Endothelial cell (in vitro differentiated cells): ENCODE data around the gene BORCS8. TPM values are rescaled to one million over a fixed set of nuclear protein-coding genes. Genes with fewer than 3 reads are reported as not detected.

Experiments used
- DNase-seq: peaks from one replicate; pipeline ENCODE4 v3.0.0; 2021; ENCODE audit warnings: low spot score
- H3K27ac Mint-ChIP-seq: one replicate; pipeline ENCODE4 v1.8.0; 2021; ENCODE audit warnings: mixed read lengths, inconsistent platforms; ENCODE audit not compliant: unreplicated experiment
- H3K27me3 Mint-ChIP-seq: one replicate; pipeline ENCODE4 v1.8.0; 2021; ENCODE audit warnings: mild to moderate bottlenecking, moderate library complexity, mixed read lengths, inconsistent platforms; ENCODE audit not compliant: unreplicated experiment
- H3K36me3 Mint-ChIP-seq: one replicate; pipeline ENCODE4 v1.8.0; 2021; ENCODE audit warnings: mild to moderate bottlenecking, low read depth, mixed read lengths, inconsistent platforms; ENCODE audit not compliant: unreplicated experiment
- H3K4me1 Mint-ChIP-seq: one replicate; pipeline ENCODE4 v1.8.0; 2021; ENCODE audit warnings: mild to moderate bottlenecking, mixed read lengths, inconsistent platforms; ENCODE audit not compliant: unreplicated experiment
- H3K4me3 Mint-ChIP-seq: one replicate; pipeline ENCODE4 v1.8.0; 2021; ENCODE audit warnings: mild to moderate bottlenecking, mixed read lengths, inconsistent platforms; ENCODE audit not compliant: unreplicated experiment
- H3K9me3 Mint-ChIP-seq: one replicate; pipeline ENCODE4 v1.8.0; 2021; ENCODE audit warnings: mixed read lengths, inconsistent platforms; ENCODE audit not compliant: unreplicated experiment
- CTCF ChIP-seq: fragments of 200-600 bp; sonication (generic); IDR thresholded peaks from one replicate; pipeline ENCODE4 v1.5.0; 2021; ENCODE audit warnings: antibody characterized with exemption; ENCODE audit not compliant: unreplicated experiment
- total RNA-seq: library from RNA; stranded (reverse); fragmentation: NEBNext Ultra II Directional; extraction: Animal tissue kit (Norgen Biotek cat#: 25700); gene quantifications from one replicate; pipeline ENCODE4 v1.2.1, GENCODE V29; 2021; ENCODE audit not compliant: unreplicated experiment

The BORCS8 gene
- total RNA-seq, 1 donor from 2014 or later, result 31.3 TPM

- H3K4me1 Mint-ChIP-seq, result no peaks in the 10 kb centered on the region
- no peak for TF ChIP-seq CTCF
- no peak for DNase-seq
- H3K36me3 Mint-ChIP-seq, result peaks cover 3% of the 10 kb centered on the region
- no peak overlapping the region for H3K4me3 Mint-ChIP-seq
- H3K27me3 Mint-ChIP-seq, result peaks cover 6% of the 10 kb centered on the region
- no peaks in the 10 kb centered on the region for H3K9me3 Mint-ChIP-seq
- no peak overlapping the region for H3K27ac Mint-ChIP-seq
These were observed 35.3 kb upstream of the BORCS8 start for GRCh38 chr19:19227217-19227616.

- TF ChIP-seq CTCF, result no peak
- Mint-ChIP-seq H3K4me3 (no peak overlapping the region), H3K27me3 (peaks cover 6% of the 10 kb centered on the region), H3K27ac (no peak overlapping the region), H3K36me3 (peaks cover 3% of the 10 kb centered on the region), H3K4me1 (no peaks in the 10 kb centered on the region), H3K9me3 (no peaks in the 10 kb centered on the region)
- DNase-seq, result no peak
These were observed 34.7 kb upstream of the BORCS8 start for GRCh38 chr19:19226663-19227062.

GRCh38 chr19:19226204-19226603 is 34.3 kb upstream of the BORCS8 start:
- peaks cover 3% of the 10 kb centered on the region for H3K36me3 Mint-ChIP-seq
- no peak overlapping the region for H3K4me3 Mint-ChIP-seq
- no peak for DNase-seq
- peaks cover 6% of the 10 kb centered on the region for H3K27me3 Mint-ChIP-seq
- no peaks in the 10 kb centered on the region for H3K9me3 Mint-ChIP-seq
- no peaks in the 10 kb centered on the region for H3K4me1 Mint-ChIP-seq
- H3K27ac Mint-ChIP-seq, result no peak overlapping the region
- no peak for TF ChIP-seq CTCF

GRCh38 chr19:19224852-19225494 is 33.0 kb upstream of the BORCS8 start:
- peak; percentile 64 for DNase-seq
- Mint-ChIP-seq H3K36me3 (no peaks in the 10 kb centered on the region), H3K9me3 (no peaks in the 10 kb centered on the region), H3K4me3 (no peak overlapping the region), H3K27ac (no peak overlapping the region), H3K27me3 (peaks cover 6% of the 10 kb centered on the region), H3K4me1 (no peaks in the 10 kb centered on the region)
- peak; percentile 60 for TF ChIP-seq CTCF

- H3K27ac Mint-ChIP-seq, result no peak overlapping the region
- no peaks in the 10 kb centered on the region for H3K4me1 Mint-ChIP-seq
- H3K36me3 Mint-ChIP-seq, result no peaks in the 10 kb centered on the region
- DNase-seq, result no peak
- no peak overlapping the region for H3K4me3 Mint-ChIP-seq
- peaks cover 5% of the 10 kb centered on the region for H3K27me3 Mint-ChIP-seq
- H3K9me3 Mint-ChIP-seq, result no peaks in the 10 kb centered on the region
- no peak for TF ChIP-seq CTCF
These were observed 32.3 kb upstream of the BORCS8 start for GRCh38 chr19:19224150-19224851.
